ENCODE results near the gene CCDC33.

CCDC33 gene

GRCh38 chr15:74289671-74290070 is 53.5 kb downstream of the CCDC33 start:
- DNase-seq (ENCODE audit: low spot score), result no peak

GRCh38 chr15:74290645-74291044 is 54.5 kb downstream of the CCDC33 start:
- no peak for DNase-seq (ENCODE audit: low spot score)

- peak; percentile 88 for DNase-seq (ENCODE audit: low spot score)
These were observed 55.3 kb downstream of the CCDC33 start for GRCh38 chr15:74291101-74292071.

GRCh38 chr15:74293021-74293810 is 57.1 kb downstream of the CCDC33 start:
- DNase-seq (ENCODE audit: low spot score), result no peak

GRCh38 chr15:74294010-74294409 is 57.9 kb downstream of the CCDC33 start:
- no peak for DNase-seq (ENCODE audit: low spot score)

- no peak for DNase-seq (ENCODE audit: low spot score)
These were observed 59.7 kb downstream of the CCDC33 start for GRCh38 chr15:74295800-74296199.

GRCh38 chr15:74297887-74298286 is 61.8 kb downstream of the CCDC33 start:
- DNase-seq (ENCODE audit: low spot score), result no peak

- no peak for DNase-seq (ENCODE audit: low spot score)
These were observed 64.1 kb downstream of the CCDC33 start for GRCh38 chr15:74300057-74300795.

GRCh38 chr15:74301583-74302361 is 65.6 kb downstream of the CCDC33 start:
- no peak for DNase-seq (ENCODE audit: low spot score)

- DNase-seq (ENCODE audit: low spot score), result peak; percentile 79
These were observed 66.8 kb downstream of the CCDC33 start for GRCh38 chr15:74302821-74303359.

- no peak for DNase-seq (ENCODE audit: low spot score)
These were observed 67.7 kb downstream of the CCDC33 start for GRCh38 chr15:74303741-74304309.

- no peak for DNase-seq (ENCODE audit: low spot score)
These were observed 68.3 kb downstream of the CCDC33 start for GRCh38 chr15:74304431-74304830.

GRCh38 chr15:74305687-74306086 is 69.6 kb downstream of the CCDC33 start:
- no peak for DNase-seq (ENCODE audit: low spot score)

- DNase-seq (ENCODE audit: low spot score), result no peak
These were observed 70.7 kb downstream of the CCDC33 start for GRCh38 chr15:74306781-74307217.

- DNase-seq (ENCODE audit: low spot score), result peak; percentile 68
These were observed 72.0 kb downstream of the CCDC33 start for GRCh38 chr15:74307827-74308811.

- DNase-seq (ENCODE audit: low spot score), result peak; percentile 72
These were observed 75.8 kb downstream of the CCDC33 start for GRCh38 chr15:74311734-74312444.

- no peak for DNase-seq (ENCODE audit: low spot score)
These were observed 76.4 kb downstream of the CCDC33 start for GRCh38 chr15:74312445-74313007.

- no peak for DNase-seq (ENCODE audit: low spot score)
These were observed 77.8 kb downstream of the CCDC33 start for GRCh38 chr15:74313889-74314288.

All from HuH-7 (cell line).